ENCODE data around the gene TPO.
"Not testable (repeated sequence)": the region's sequence is repeated elsewhere in the genome, so short reads cannot be mapped to it uniquely, and the experiment has no call there.

Gene TPO

GRCh38 chr2:1413156-1413710 lies at the start of gene TPO:
TSS of gene TPO (plus strand) at chr2:1413463. CDS start at chr2:1414409, 946 bp downstream.
- Histone ChIP-seq H3K4me3 (no peak within 1 kb of the TSS), H3K27ac (no peak within 1 kb of the TSS)

GRCh38 chr2:1366546-1367134 lies 46.6 kb upstream of the TPO start:
- Histone ChIP-seq H3K27ac (no peak overlapping the region), H3K4me3 (no peak overlapping the region)

GRCh38 chr2:1367601-1368000 lies 45.7 kb upstream of the TPO start:
- Histone ChIP-seq H3K27ac (no peak overlapping the region), H3K4me3 (no peak overlapping the region)

GRCh38 chr2:1369905-1370304 lies 43.4 kb upstream of the TPO start:
- H3K27ac ChIP-seq = no peak overlapping the region

GRCh38 chr2:1370461-1370860 lies 42.8 kb upstream of the TPO start:
- no peak overlapping the region for H3K4me3 ChIP-seq
- no peak overlapping the region for H3K27ac ChIP-seq

More at GRCh38 chr2:1369905-1370304, 43.4 kb upstream of the TPO start:
- H3K4me3 ChIP-seq = no peak overlapping the region

GRCh38 chr2:1371082-1371481 lies 42.2 kb upstream of the TPO start:
- H3K4me3 ChIP-seq = no peak overlapping the region
- no peak overlapping the region for H3K27ac ChIP-seq

- Histone ChIP-seq H3K4me3 (peak overlapping the region in 1 of 7 experiments; percentile 18), H3K27ac (no peak overlapping the region)
Measured at GRCh38 chr2:1373830-1374229, 39.4 kb upstream of the TPO start.

- Histone ChIP-seq H3K4me3 (peak overlapping the region in 1 of 7 experiments; percentile 18), H3K27ac (no peak overlapping the region)
Measured at GRCh38 chr2:1374287-1374686, 39.0 kb upstream of the TPO start.

- H3K27ac ChIP-seq = peak overlapping the region in 1 of 21 experiments; percentile 27
Measured at GRCh38 chr2:1375794-1376193, 37.5 kb upstream of the TPO start.

GRCh38 chr2:1377473-1377872 lies 35.8 kb upstream of the TPO start:
- H3K4me3 ChIP-seq = no peak overlapping the region
- no peak overlapping the region for H3K27ac ChIP-seq

More at GRCh38 chr2:1375794-1376193, 37.5 kb upstream of the TPO start:
- H3K4me3 ChIP-seq = peak overlapping the region in 1 of 7 experiments; percentile 18

GRCh38 chr2:1378456-1379150 lies 34.7 kb upstream of the TPO start:
- Histone ChIP-seq H3K4me3 (no peak overlapping the region), H3K27ac (peak overlapping the region in 1 of 21 experiments; percentile 13)

- H3K4me3 ChIP-seq = no peak overlapping the region
Measured at GRCh38 chr2:1381644-1382043, 31.6 kb upstream of the TPO start.

GRCh38 chr2:1387954-1388725 lies 25.1 kb upstream of the TPO start:
- H3K27ac ChIP-seq = peak overlapping the region in 3 of 21 experiments; percentile 25 to 63 (median 34)

More at GRCh38 chr2:1381644-1382043, 31.6 kb upstream of the TPO start:
- H3K27ac ChIP-seq = no peak overlapping the region

GRCh38 chr2:1390118-1390517 lies 23.1 kb upstream of the TPO start:
- H3K27ac ChIP-seq, H3K4me3 ChIP-seq: not testable (repeated sequence)

More at GRCh38 chr2:1387954-1388725, 25.1 kb upstream of the TPO start:
- H3K4me3 ChIP-seq = peak overlapping the region in 2 of 7 experiments; percentile 1 to 25

- no peak overlapping the region for H3K4me3 ChIP-seq
- no peak overlapping the region for H3K27ac ChIP-seq
Measured at GRCh38 chr2:1393321-1393720, 19.9 kb upstream of the TPO start.

- Histone ChIP-seq H3K27ac (no peak overlapping the region), H3K4me3 (no peak overlapping the region)
Measured at GRCh38 chr2:1394709-1395408, 18.4 kb upstream of the TPO start.

GRCh38 chr2:1397350-1397749 lies 15.9 kb upstream of the TPO start:
- Histone ChIP-seq H3K4me3 (no peak overlapping the region), H3K27ac (peak overlapping the region in 2 of 21 experiments; percentile 11 to 42)

- H3K4me3 ChIP-seq = no peak overlapping the region
- peak overlapping the region in 1 of 21 experiments; percentile 42 for H3K27ac ChIP-seq
Measured at GRCh38 chr2:1398191-1398590, 15.1 kb upstream of the TPO start.

- Histone ChIP-seq H3K27ac (no peak overlapping the region), H3K4me3 (no peak overlapping the region)
Measured at GRCh38 chr2:1400943-1401735, 12.1 kb upstream of the TPO start.

Measured in skin epidermis (tissue), 12 donors.